ENCODE data around the gene LGR6. TPM values are rescaled to one million over a fixed set of nuclear protein-coding genes. Genes with fewer than 3 reads are reported as not detected.
A peak's percentile ranks its signal among the peaks of the same experiment; 100 is the strongest.

LGR6 gene
- not detected in 2 replicates for total RNA-seq (2012; rRNA removed)
- not detected in 2 replicates for polyA plus RNA-seq (2012; rRNA removed)
- polyA plus RNA-seq (2012; cell fraction: cytosol; rRNA removed) = 0.01 TPM in 1 of 2 replicates, not detected in the other
- not detected in 2 replicates for polyA plus RNA-seq (2012; cell fraction: nucleus; rRNA removed; ENCODE audit: low replicate concordance)
- Bru-seq, nascent RNA = percentile 3 among the genes with signal in this experiment
- BruChase-seq, experiment 1, labeled RNA remaining after a 6-hour chase = percentile 5 among the genes with signal in this experiment
- BruChase-seq, experiment 2, labeled RNA remaining after a 2-hour chase = percentile 2 among the genes with signal in this experiment
- long read RNA-seq = 0 reads

- no peak within 1 kb of the TSS for H3K18ac ChIP-seq (ENCODE audit: low read depth, low read length)
- no peak within 1 kb of the TSS for H2AFZ ChIP-seq (replicated peaks; ENCODE audit: low read length, poor library complexity)
- DNase-seq (no peak), ATAC-seq (ENCODE audit: low read depth) (no peak)
- 2% methylated on average over 42 of the region's 61 CpGs; no CpG with 5 or more reads in 1 of the 2 experiments for WGBS, 2 experiments (ENCODE audit: extremely low coverage in 2 of 2, insufficient read length in 1 of 2)
- no peak within 1 kb of the TSS for H3K23ac ChIP-seq (ENCODE audit: low read depth, low read length)
- H3K4me2 ChIP-seq (ENCODE audit: low read depth, low read length) = no peak within 1 kb of the TSS
- H3K4ac ChIP-seq (ENCODE audit: low read depth, low read length) = no peak within 1 kb of the TSS
- dilution Hi-C loops (cut with HindIII; ENCODE audit: low sequenced_read_pairs, unreplicated experiment) = no loop called here
- no peaks in the 10 kb centered on the region for H3K36me3 ChIP-seq (ENCODE audit: control insufficient read depth, insufficient read depth, low read length)
- no peak within 1 kb of the TSS for H3K14ac ChIP-seq (replicated peaks; ENCODE audit: low read depth, low read length)
- H3K4me1 ChIP-seq (ENCODE audit: control insufficient read depth, insufficient read depth, low read length) = no peaks in the 10 kb centered on the region
- no peak within 1 kb of the TSS for H2AK5ac ChIP-seq (ENCODE audit: low read depth, low read length)
- H3K79me1 ChIP-seq (ENCODE audit: low read depth in 1 of 2, low read length in 2 of 2) = no peaks in the 10 kb centered on the region
- no peak within 1 kb of the TSS for H4K8ac ChIP-seq (ENCODE audit: low read depth in 2 of 2, low read length in 2 of 2)
- H3K9me3 ChIP-seq (ENCODE audit: control insufficient read depth, insufficient read depth, low read length) = no peaks in the 10 kb centered on the region
- no peak within 1 kb of the TSS for H3K9ac ChIP-seq (ENCODE audit: low read depth, low read length)
- no peak within 1 kb of the TSS for H3K27ac ChIP-seq (ENCODE audit: insufficient read depth, low read length)
- no peak within 1 kb of the TSS for H2BK15ac ChIP-seq (ENCODE audit: low read depth, low read length)
- H4K91ac ChIP-seq (ENCODE audit: insufficient read depth, low read depth, low read length) = no peak within 1 kb of the TSS
- in situ Hi-C loops (cut with MboI; ENCODE audit: low sequenced_read_pairs) = no loop called here
- peaks cover 3% of the 10 kb centered on the region; the same call in 1 of the 2 replicates for H4K20me1 ChIP-seq (ENCODE audit: insufficient read depth, low read length)
- TF ChIP-seq NFE2L2 (IDR thresholded peaks at IDR 0.05; ENCODE audit: low read depth, low read length) = no peak
- no peak for TF ChIP-seq MAFK (IDR thresholded peaks at IDR 0.05; ENCODE audit: low read depth, low read length)
- no peak for TF ChIP-seq SMC3 (IDR thresholded peaks at IDR 0.05; ENCODE audit: low read depth, low read length)
- no peak for TF ChIP-seq USF2 (IDR thresholded peaks at IDR 0.05; ENCODE audit: low read depth, low read length)
- TF ChIP-seq BHLHE40 (IDR thresholded peaks at IDR 0.05; ENCODE audit: low read depth, low read length) = no peak
- no peak for TF ChIP-seq RFX5 (IDR thresholded peaks at IDR 0.05; ENCODE audit: low read depth, low read length)
- no peak within 1 kb of the TSS for H2BK20ac ChIP-seq (ENCODE audit: low read depth, low read length)
- H2AK9ac ChIP-seq (replicated peaks; ENCODE audit: low read depth, low read length, poor library complexity) = peak within 1 kb of the TSS; percentile 68
- POLR2A ChIA-PET (ENCODE audit: unreplicated experiment) = no interaction called here
- H3K4me3 ChIP-seq (ENCODE audit: insufficient read depth, low read depth, low read length) = no peak within 1 kb of the TSS
- no peaks in the 10 kb centered on the region for H3K9me1 ChIP-seq (ENCODE audit: insufficient read depth, low read length)
- H3K27me3 ChIP-seq (ENCODE audit: control insufficient read depth, insufficient read depth, low read length) = peaks cover 61% of the 10 kb centered on the region
- intact Hi-C loops (cut with micrococcal nuclease) = loop anchor here (1.0 to 2.0 kb wide), 2 partner anchors 122 to 525 kb away; no protein-coding TSS in a partner anchor
- H4K5ac ChIP-seq (ENCODE audit: low read depth, low read length) = no peak within 1 kb of the TSS
- H3K56ac ChIP-seq (ENCODE audit: extremely low read depth, insufficient read depth, low read length) = no peak within 1 kb of the TSS
- H2BK5ac ChIP-seq (ENCODE audit: low read depth, low read length, poor library complexity, severe bottlenecking) = no peak within 1 kb of the TSS
- CTCF ChIA-PET = interaction anchor here (0.9 to 2.3 kb wide), 5 partner anchors 9 to 129 kb away, joined by 3 to 18 read pairs (median 9); no protein-coding TSS in a partner anchor
- no peak within 1 kb of the TSS for H2BK120ac ChIP-seq (ENCODE audit: low read depth, low read length)
- no TSS peak for BruUV-seq (replicated peaks)
These were observed at the start of gene LGR6 for GRCh38 chr1:202193614-202194327. LGR6 (plus strand) TSS chr1:202193799; CDS start chr1:202193990, 191 bp downstream.
